GM12801 (cell line): ENCODE results near the gene DPH7.

Experiments used
- CTCF ChIP-seq: IDR thresholded peaks from one replicate; pipeline ENCODE4 v1.5.1; 2011; ENCODE audit warnings: control low read depth; ENCODE audit not compliant: insufficient read length; ENCODE audit errors: extremely low read depth

Gene DPH7

GRCh38 chr9:137506702-137507171 is 72.0 kb downstream of the DPH7 start:
- no peak for TF ChIP-seq CTCF

GRCh38 chr9:137506274-137506673 is 72.5 kb downstream of the DPH7 start:
- TF ChIP-seq CTCF, result no peak

GRCh38 chr9:137505421-137506140 is 73.1 kb downstream of the DPH7 start:
- no peak for TF ChIP-seq CTCF
